HEK293 (cell line): Measurements from ENCODE around the gene MVD.

Source experiments
- CTCF ChIP-seq: fragments of 450-650 bp; formaldehyde crosslinking; IDR thresholded peaks from 2 replicates; pipeline ENCODE4 v1.5.1; 2016; ENCODE audit warnings: missing biosample characterization, missing genetic modification characterization
- KLF17 ChIP-seq: fragments of 450-650 bp; formaldehyde crosslinking; IDR thresholded peaks from 2 replicates; pipeline ENCODE4 v1.5.1; 2016; ENCODE audit warnings: missing biosample characterization, missing genetic modification characterization
- PATZ1 ChIP-seq: fragments of 450-650 bp; formaldehyde crosslinking; IDR thresholded peaks from 2 replicates; pipeline ENCODE4 v1.5.1; 2016; ENCODE audit warnings: missing biosample characterization, missing genetic modification characterization
- ZBTB26 ChIP-seq: fragments of 450-650 bp; formaldehyde crosslinking; optimal IDR thresholded peaks from 2 replicates; pipeline ENCODE3; 2016; ENCODE audit warnings: missing biosample characterization, mild to moderate bottlenecking, missing genetic modification characterization
- ZFP3 ChIP-seq: fragments of 450-650 bp; formaldehyde crosslinking; IDR thresholded peaks from 2 replicates; pipeline ENCODE4 v1.5.1; 2016; ENCODE audit warnings: low read depth, missing biosample characterization, missing genetic modification characterization
- ZNF112 ChIP-seq: fragments of 450-650 bp; formaldehyde crosslinking; IDR thresholded peaks from 2 replicates; pipeline ENCODE4 v1.5.0; 2017; ENCODE audit warnings: missing biosample characterization, missing genetic modification characterization
- ZNF416 ChIP-seq: fragments of 450-650 bp; formaldehyde crosslinking; IDR thresholded peaks from 2 replicates; pipeline ENCODE4 v1.5.1; 2016; ENCODE audit warnings: missing biosample characterization, missing genetic modification characterization
- ZNF555 ChIP-seq: fragments of 450-650 bp; formaldehyde crosslinking; conservative IDR thresholded peaks from 2 replicates; pipeline ENCODE4 v1.5.1; 2017; ENCODE audit warnings: missing biosample characterization, mild to moderate bottlenecking, missing genetic modification characterization, inconsistent platforms
- ZNF596 ChIP-seq: fragments of 450-650 bp; IDR thresholded peaks from 2 replicates; pipeline ENCODE4 v1.5.0; 2018; ENCODE audit warnings: missing biosample characterization, mild to moderate bottlenecking, missing genetic modification characterization, moderate library complexity
- ZNF707 ChIP-seq: fragments of 450-650 bp; formaldehyde crosslinking; IDR thresholded peaks from 2 replicates; pipeline ENCODE4 v1.5.1; 2016; ENCODE audit warnings: missing biosample characterization, missing genetic modification characterization
- ZNF792 ChIP-seq: fragments of 450-650 bp; formaldehyde crosslinking; IDR thresholded peaks from 2 replicates; pipeline ENCODE4 v1.5.1; 2016; ENCODE audit warnings: missing biosample characterization, missing genetic modification characterization

GRCh38 chr16:88616736-88617135 is 46.2 kb downstream of the MVD start:
- no peak for TF ChIP-seq CTCF (tag by site-specific recombination)
- no peak for TF ChIP-seq ZNF112 (tag by site-specific recombination)
- no peak for TF ChIP-seq ZNF416
- no peak for TF ChIP-seq ZNF707 (tag by site-specific recombination)
- TF ChIP-seq PATZ1: no peak
- no peak for TF ChIP-seq ZNF555
- TF ChIP-seq ZNF792 (tag by site-specific recombination): no peak
- TF ChIP-seq ZBTB26: no peak
- TF ChIP-seq ZNF596 (tag by site-specific recombination): no peak
- TF ChIP-seq KLF17 (tag by site-specific recombination): no peak
- no peak for TF ChIP-seq ZFP3 (tag by site-specific recombination)
